Stimulated activated CD8-positive, alpha-beta memory T cell treated with anti-CD3 and anti-CD28 coated beads, Interleukin-7, amount 100 ng/mL, for 24 hours (primary cell): ENCODE measurements around the gene WDSUB1.

Experiments used
- DNase-seq: peaks from one replicate; pipeline ENCODE4 v3.0.0-alpha.2; 2020; ENCODE audit warnings: low read depth

WDSUB1 gene

DNA sequence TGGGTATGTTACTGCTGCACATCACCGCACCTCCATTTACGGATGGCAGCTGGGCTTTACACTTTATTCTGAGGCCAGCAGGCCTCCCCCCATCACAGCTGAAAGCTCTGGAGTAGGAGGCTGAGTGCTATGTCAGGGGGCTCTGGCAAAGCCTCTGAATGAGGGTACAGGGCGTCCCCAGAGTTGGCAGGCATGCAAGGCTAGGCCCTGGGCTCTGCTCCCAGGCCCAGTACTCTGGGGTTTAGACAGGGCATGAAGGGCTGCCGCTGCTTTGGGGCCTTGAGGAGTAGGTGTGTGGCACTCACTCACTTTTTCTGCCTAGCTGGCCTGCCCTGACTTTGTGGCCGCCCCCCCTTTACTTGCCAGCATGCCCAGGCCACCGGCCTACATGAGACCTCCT lies 90.8 kb downstream of the WDSUB1 start:
- DNase-seq, result no peak

DNA sequence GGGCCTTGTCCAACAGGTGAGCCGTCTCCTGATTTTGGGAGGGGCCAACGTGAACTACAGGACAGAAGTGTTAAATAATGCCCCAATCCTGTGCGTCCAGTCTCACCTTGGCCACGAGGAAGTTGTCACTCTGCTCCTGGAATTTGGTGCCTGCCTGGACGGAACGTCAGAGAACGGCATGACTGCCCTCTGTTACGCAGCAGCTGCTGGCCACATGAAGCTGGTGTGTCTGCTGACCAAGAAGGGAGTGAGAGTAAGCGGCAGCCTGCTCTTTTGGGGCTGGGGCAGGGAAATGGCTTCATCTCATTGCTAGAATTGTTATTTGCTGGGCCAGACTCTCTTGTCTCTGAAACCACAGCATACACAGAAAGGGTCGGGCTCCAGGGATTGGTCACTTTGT lies 92.3 kb downstream of the WDSUB1 start:
- no peak for DNase-seq

DNA sequence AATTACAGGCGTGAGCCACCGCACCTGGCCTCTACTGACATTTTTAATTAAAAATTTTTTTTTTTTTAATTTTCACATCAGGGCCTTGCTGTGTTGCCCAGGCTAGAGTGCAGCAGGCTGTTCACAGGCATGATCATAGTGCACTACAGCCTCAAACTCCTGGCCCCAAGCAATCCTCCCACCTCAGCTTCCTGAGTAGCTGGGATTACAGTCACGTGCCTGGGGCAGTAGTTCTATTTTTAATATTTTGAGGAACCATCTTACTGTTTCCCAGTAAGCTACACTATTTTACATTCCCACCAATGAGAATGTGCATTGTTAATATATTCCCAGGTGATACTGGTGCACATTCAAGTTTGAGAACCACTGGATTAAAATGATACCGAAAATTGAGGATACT lies 92.7 kb downstream of the WDSUB1 start:
- no peak for DNase-seq

DNA sequence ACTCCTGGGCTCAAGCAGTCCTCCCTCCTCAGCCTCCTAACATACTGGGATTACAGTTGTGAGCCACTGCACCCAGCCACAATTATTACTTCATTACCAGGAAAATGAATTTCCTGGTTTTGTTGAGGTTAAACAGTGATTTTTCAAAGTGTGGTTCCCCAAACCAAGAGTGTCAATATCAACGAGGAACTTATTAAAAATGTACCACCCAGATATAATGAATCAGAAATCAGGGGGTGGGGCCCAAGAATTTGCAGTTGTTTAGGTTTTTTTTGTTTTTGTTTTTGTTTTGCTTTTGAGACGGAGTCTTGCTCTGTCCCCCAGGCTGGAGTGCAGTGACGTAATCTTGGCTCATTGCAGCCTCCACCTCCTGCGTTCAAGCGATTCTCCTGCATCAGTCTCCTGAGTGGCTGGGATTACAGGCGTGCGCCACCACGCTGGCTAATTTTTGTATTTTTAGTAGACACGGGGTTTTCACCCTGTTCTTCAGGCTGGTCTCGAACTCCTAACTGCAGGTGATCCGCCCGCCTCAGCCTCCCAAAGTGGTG lies 94.1 kb downstream of the WDSUB1 start:
- DNase-seq, result no peak

DNA sequence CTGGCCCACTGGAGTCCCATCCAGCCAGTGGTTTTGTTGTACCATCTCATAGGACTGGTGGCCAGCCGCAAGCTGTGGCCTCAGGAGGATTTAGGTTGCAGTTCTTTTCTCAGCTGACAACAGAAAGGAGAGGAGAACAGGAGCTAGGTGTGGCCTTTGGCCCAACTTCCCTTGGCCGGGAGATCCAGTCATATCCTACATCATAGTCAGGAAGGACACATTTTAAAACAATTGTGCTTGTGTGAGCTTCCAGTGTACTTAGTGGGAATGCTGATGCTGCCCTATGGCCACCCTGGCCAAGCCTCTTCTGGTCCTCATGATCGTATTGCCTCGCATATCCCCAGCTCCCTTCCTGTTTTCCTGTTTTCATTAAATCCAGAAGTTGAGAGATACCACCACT lies 98.1 kb downstream of the WDSUB1 start:
- no peak for DNase-seq

DNA sequence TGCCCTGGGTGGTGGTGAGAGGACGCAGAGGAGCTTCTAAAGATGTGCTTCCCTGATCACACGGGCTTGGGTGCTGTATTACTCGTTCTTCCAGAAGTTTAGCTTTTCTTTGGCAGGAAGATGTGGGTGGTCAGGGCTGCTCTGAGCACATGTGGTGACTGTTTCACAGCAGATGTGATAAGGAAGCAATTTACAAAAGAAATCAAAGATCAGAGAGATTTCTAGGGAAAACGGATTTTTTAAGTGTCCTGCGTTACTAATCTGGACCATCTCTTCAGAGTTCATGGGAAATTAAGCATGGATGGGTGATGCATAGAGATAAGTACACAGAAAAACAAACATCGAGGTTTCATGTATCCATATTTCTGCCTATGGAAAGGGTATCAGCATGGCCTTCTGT lies 99.4 kb downstream of the WDSUB1 start:
- DNase-seq, result no peak

DNA sequence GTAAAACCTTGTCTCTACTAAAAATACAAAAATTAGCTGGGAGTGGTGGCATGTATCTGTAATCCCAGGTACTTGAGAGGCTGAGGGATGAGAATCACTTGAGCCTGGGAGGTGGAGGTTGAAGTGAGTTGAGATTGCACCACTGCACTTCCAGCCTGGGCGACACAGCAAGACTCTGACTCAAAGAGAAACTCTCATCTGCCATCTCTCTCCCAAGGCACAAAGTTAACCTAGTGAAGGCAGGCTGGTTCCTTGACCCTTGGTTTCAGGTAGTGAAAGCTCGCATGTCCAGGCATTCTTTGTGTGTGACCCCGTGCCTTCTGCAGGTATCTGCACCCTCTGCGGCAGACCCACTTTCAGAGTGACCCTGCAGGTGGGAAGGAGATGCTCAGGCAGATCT lies 100.0 kb downstream of the WDSUB1 start:
- no peak for DNase-seq
